ENCODE data around the gene USP20. TPM values are rescaled to one million over a fixed set of nuclear protein-coding genes. Genes with fewer than 3 reads are reported as not detected.

The USP20 gene
- 10.6 and 10.9 TPM in 2 replicates for total RNA-seq

DNA sequence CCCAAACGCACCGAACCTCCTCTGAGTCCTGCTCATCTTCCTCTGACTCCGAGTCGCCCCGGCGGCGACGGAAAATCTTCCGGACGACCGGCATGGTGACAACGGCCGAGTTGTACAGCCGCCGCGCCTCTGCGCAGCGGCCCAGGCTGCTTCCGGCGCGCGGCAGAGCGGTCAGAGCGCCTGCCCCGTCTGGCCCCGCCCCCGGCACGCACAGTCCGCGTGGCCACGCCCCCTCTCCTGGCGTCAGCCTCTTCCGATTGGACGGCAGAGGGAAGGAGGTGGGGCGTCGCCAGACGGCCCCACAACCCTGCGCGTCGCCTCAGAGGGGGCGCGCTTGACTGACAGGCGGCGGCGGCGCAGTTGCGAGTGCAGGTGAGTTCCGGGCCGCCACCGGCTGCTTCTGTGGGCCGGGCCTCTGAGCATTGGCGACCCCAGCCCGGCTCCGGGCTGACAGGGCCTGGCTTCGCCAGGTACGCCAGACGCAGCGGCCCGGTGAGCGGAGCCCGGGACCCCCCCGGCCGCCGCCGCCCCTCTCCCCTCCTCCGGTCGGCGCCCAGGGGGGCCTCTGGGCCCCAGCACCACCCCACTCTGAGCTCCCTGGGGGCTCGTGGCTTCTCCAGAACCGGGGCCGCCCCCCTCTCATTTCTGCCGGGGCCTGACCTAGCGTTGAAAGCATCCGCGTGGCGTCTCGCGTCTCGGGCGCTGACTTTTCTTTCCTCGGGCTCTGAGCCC is at the start of gene USP20, which contains the start of gene C9orf78:
USP20 (plus strand) TSS at position 331 of the 732 bp plus-strand sequence. CDS start 17,098 bp downstream, outside the sequence.
C9orf78 (minus strand) TSS at position 148 of the 732 bp plus-strand sequence; CDS start at position 94, 54 bp downstream.

DNA sequence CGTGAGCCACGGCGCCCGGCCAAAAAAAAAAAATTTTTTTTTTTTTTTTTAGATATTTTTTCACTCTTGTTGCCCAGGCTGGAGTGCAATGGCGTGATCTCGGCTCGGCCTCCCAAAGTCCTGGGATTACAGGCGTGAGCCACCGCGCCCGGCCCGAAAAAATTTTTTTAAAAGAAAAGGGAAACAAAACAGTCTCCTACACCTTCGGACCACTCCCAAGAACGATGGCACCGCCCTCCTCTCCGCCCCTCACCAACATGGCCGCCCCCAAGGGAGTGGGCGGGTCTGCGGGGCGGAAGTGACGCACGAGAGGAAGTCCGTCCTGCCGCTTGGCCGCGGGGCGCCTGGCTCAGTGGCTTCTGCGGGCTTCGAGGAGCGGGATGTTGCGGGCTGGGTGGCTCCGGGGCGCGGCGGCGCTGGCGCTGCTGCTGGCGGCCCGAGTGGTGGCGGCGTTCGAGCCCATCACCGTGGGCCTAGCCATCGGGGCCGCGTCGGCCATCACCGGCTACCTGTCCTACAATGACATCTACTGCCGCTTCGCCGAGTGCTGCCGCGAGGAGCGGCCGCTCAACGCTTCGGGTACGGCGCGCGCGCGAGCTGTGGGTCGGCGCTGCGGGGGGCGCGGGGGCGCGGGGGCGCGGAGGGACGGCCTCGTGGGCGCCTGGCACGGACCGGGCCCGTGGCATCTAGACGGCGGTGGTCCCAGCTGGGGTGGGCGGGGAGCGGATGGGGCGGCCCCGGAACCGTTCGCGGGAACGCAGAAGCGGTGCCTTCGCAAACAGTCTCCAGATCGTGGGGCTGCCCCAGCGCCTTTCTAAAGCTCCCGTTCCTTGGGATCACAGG is 32.2 kb upstream of the USP20 start, which contains the start of gene TOR1B:
TOR1B (plus strand) TSS at position 352 of the 843 bp plus-strand sequence; CDS start at position 381, 29 bp downstream.

DNA sequence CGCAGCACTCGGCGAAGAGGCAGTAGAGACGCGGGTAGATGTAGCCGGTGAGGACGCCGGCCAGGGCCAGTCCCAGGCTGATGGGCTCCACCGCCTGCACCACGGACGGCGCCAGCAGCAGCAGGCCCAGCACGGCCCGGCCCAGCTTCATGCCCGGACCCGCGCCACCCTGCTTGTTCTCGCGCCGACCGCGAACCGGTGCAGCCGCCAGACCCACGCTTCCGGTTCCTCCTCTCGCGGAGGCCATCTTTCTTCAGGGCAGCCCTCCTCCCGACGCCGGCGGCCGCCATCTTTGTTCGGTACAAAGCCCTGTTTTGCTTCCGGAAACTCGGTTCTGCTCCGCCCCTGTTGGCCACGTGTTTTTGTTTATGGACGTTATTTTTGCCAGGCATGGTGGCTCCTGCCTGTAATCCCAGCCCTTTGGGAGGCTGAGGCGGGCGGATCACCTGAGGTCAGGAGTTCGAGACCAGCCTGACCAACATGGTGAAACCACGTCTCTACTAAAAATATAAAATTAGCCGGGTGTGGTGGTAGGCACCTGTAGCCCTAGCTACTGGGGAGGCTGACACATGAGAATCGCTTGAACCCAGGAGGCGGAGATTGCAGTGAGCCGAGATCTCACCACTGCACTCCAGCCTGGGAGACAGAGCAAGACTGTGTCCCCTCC is 11.2 kb upstream of the USP20 start, which contains the start of gene TOR1A:
TOR1A (minus strand) TSS at position 202 of the 667 bp plus-strand sequence; CDS start at position 151, 51 bp downstream.

Other genes with a start within 250 kb of the USP20 start
- 0.50 TPM in 1 of 2 replicates, not detected in the other for gene C9orf50, start 214.4 kb upstream of the USP20 start, total RNA-seq
- 83.8 and 90.4 TPM in 2 replicates for gene NTMT1, start 209.3 kb upstream of the USP20 start, total RNA-seq
- gene ASB6, start 193.3 kb upstream of the USP20 start, total RNA-seq: 23.5 and 23.6 TPM in 2 replicates
- 14.3 and 14.9 TPM in 2 replicates for gene PRRX2, start 169.8 kb upstream of the USP20 start, total RNA-seq
- 4.0 TPM in 2 replicates for gene PTGES, start 82.4 kb upstream of the USP20 start, total RNA-seq
- 25.1 and 31.3 TPM in 2 replicates for gene TOR1B, start 32.3 kb upstream of the USP20 start, total RNA-seq
- 62.4 and 66.2 TPM in 2 replicates for gene TOR1A, start 11.3 kb upstream of the USP20 start, total RNA-seq
- 38.5 and 44.6 TPM in 2 replicates for gene C9orf78, start 183 bp upstream of the USP20 start, total RNA-seq
- gene FNBP1, start 207.7 kb downstream of the USP20 start, total RNA-seq: 5.9 and 9.4 TPM in 2 replicates
- gene GPR107, start 218.4 kb downstream of the USP20 start, total RNA-seq: 17.1 and 17.5 TPM in 2 replicates

Data from bronchus fibroblast of lung (primary cell).